IMR-90 (cell line): ENCODE results near the gene PRDM5. TPM values are rescaled to one million over a fixed set of nuclear protein-coding genes. Genes with fewer than 3 reads are reported as not detected.

ENCODE experiments used
- ATAC-seq: fragments of 200-7000 bp; cut with Tn5 transposase; 2 replicates; pipeline ENCODE4 v1.9.1; 2020; ENCODE audit warnings: low read depth, mild to moderate bottlenecking, moderate library complexity
- BruUV-seq: library from RNA; stranded (reverse); fragments of 400-500 nt; replicated peaks from 2 replicates; lab custom pipeline; 2021; lab: Mats Ljungman, UMichigan
- CTCF ChIA-PET: fragments of 300-600 bp; formaldehyde crosslinking; extraction: SDS; loops from one replicate; lab custom pipeline; 2021; ENCODE audit warnings: antibody characterized with exemption; lab: Yijun Ruan, JAX
- POLR2A ChIA-PET: fragments of 300-600 bp; sonication (Branson Sonifier 250); formaldehyde crosslinking; loops from one replicate; lab custom pipeline; 2022; ENCODE audit warnings: antibody characterized with exemption; ENCODE audit not compliant: unreplicated experiment; lab: Charles Lee
- DNase-seq: peaks from one replicate; pipeline ENCODE4 v3.0.0; 2013
- H2AFZ ChIP-seq: replicated peaks from 2 replicates; pipeline ENCODE3; 2013; ENCODE audit warnings: low read length, mild to moderate bottlenecking; ENCODE audit not compliant: poor library complexity
- H2AK5ac ChIP-seq: 2 replicates; pipeline ENCODE4 v1.6.1; 2013; ENCODE audit warnings: low read depth, low read length, inconsistent platforms
- H2AK9ac ChIP-seq: replicated peaks from 2 replicates; pipeline ENCODE3; 2013; ENCODE audit warnings: mild to moderate bottlenecking, low read depth, low read length, moderate library complexity; ENCODE audit not compliant: poor library complexity
- H2BK120ac ChIP-seq: 2 replicates; pipeline ENCODE4 v1.6.1; 2013; ENCODE audit warnings: low read depth, low read length, inconsistent platforms
- H2BK15ac ChIP-seq: 3 replicates; pipeline ENCODE4 v1.6.1; 2013; ENCODE audit warnings: low read depth, low read length, inconsistent platforms
- H2BK20ac ChIP-seq: 2 replicates; pipeline ENCODE4 v1.6.1; 2013; ENCODE audit warnings: low read depth, mild to moderate bottlenecking, inconsistent platforms, low read length, moderate library complexity
- H2BK5ac ChIP-seq: 2 replicates; pipeline ENCODE4 v1.6.1; 2013; ENCODE audit warnings: mild to moderate bottlenecking, low read depth, low read length, inconsistent platforms; ENCODE audit not compliant: poor library complexity, severe bottlenecking
- H3K14ac ChIP-seq: replicated peaks from 2 replicates; pipeline ENCODE4 v1.6.1; 2013; ENCODE audit warnings: low read depth, low read length, inconsistent platforms
- H3K18ac ChIP-seq: 2 replicates; pipeline ENCODE4 v1.6.1; 2013; ENCODE audit warnings: low read depth, low read length, control low read depth
- H3K23ac ChIP-seq: 2 replicates; pipeline ENCODE4 v1.6.1; 2013; ENCODE audit warnings: low read depth, low read length, inconsistent platforms
- H3K27ac ChIP-seq: 2 replicates; pipeline ENCODE4 v1.5.1; 2013; ENCODE audit warnings: mild to moderate bottlenecking, control low read depth, low read length; ENCODE audit not compliant: insufficient read depth
- H3K27me3 ChIP-seq: 2 replicates; pipeline ENCODE4 v1.6.1; 2013; ENCODE audit warnings: low read length; ENCODE audit not compliant: control insufficient read depth, insufficient read depth
- H3K36me3 ChIP-seq: 2 replicates; pipeline ENCODE4 v1.6.1; 2013; ENCODE audit warnings: low read length, mixed read lengths; ENCODE audit not compliant: control insufficient read depth, insufficient read depth
- H3K4ac ChIP-seq: 2 replicates; pipeline ENCODE4 v1.6.1; 2013; ENCODE audit warnings: low read depth, low read length, inconsistent platforms
- H3K4me1 ChIP-seq: 2 replicates; pipeline ENCODE4 v1.6.1; 2013; ENCODE audit warnings: low read length, mixed read lengths; ENCODE audit not compliant: control insufficient read depth, insufficient read depth
- H3K4me2 ChIP-seq: 2 replicates; pipeline ENCODE4 v1.6.1; 2013; ENCODE audit warnings: low read depth, mild to moderate bottlenecking, control low read depth, low read length, moderate library complexity
- H3K4me3 ChIP-seq: 2 replicates; pipeline ENCODE4 v1.5.1; 2013; ENCODE audit warnings: low read depth, mild to moderate bottlenecking, control low read depth, low read length, moderate library complexity; ENCODE audit not compliant: insufficient read depth
- H3K56ac ChIP-seq: 2 replicates; pipeline ENCODE4 v1.6.1; 2013; ENCODE audit warnings: low read length, inconsistent platforms; ENCODE audit not compliant: insufficient read depth; ENCODE audit errors: extremely low read depth
- H3K79me1 ChIP-seq, 2 experiments: 2 replicates each; pipeline ENCODE4 v1.6.1; 2013; ENCODE audit warnings: low read length in 2 of 2, inconsistent platforms in 1 of 2, low read depth in 1 of 2
- H3K9ac ChIP-seq: 2 replicates; pipeline ENCODE4 v1.6.1; 2013; ENCODE audit warnings: low read depth, low read length, control low read depth
- H3K9me1 ChIP-seq: 2 replicates; pipeline ENCODE4 v1.6.1; 2013; ENCODE audit warnings: low read length, inconsistent platforms; ENCODE audit not compliant: insufficient read depth
- H3K9me3 ChIP-seq: 2 replicates; pipeline ENCODE4 v1.6.1; 2013; ENCODE audit warnings: low read length; ENCODE audit not compliant: control insufficient read depth, insufficient read depth
- H4K20me1 ChIP-seq: 2 replicates; pipeline ENCODE4 v1.6.1; 2013; ENCODE audit warnings: low read length, inconsistent platforms; ENCODE audit not compliant: insufficient read depth
- H4K5ac ChIP-seq: 2 replicates; pipeline ENCODE4 v1.6.1; 2013; ENCODE audit warnings: mild to moderate bottlenecking, low read depth, low read length, control low read depth
- H4K8ac ChIP-seq, 2 experiments: 2 replicates each; pipeline ENCODE4 v1.6.1; 2013; ENCODE audit warnings: low read depth in 2 of 2, low read length in 2 of 2, control low read depth in 1 of 2, inconsistent platforms in 1 of 2
- H4K91ac ChIP-seq: 2 replicates; pipeline ENCODE4 v1.6.1; 2013; ENCODE audit warnings: low read depth, low read length, inconsistent platforms; ENCODE audit not compliant: insufficient read depth
- CEBPB ChIP-seq: IDR thresholded peaks from 2 replicates; pipeline ENCODE4 v1.6.1; 2012; ENCODE audit warnings: low read depth, low read length, improper control_type of control experiment
- FOS ChIP-seq: fragments of 150-350 bp; IDR thresholded peaks from 2 replicates; pipeline ENCODE4 v1.6.1; 2016; ENCODE audit warnings: low read depth, low read length
- MAFK ChIP-seq: IDR thresholded peaks from 2 replicates; pipeline ENCODE4 v1.6.1; 2012; ENCODE audit warnings: low read depth, low read length, improper control_type of control experiment
- POLR2A ChIP-seq: IDR thresholded peaks from 2 replicates; pipeline ENCODE4 v1.6.1; 2012; ENCODE audit warnings: mild to moderate bottlenecking, low read depth, low read length
- RFX5 ChIP-seq: IDR thresholded peaks from 2 replicates; pipeline ENCODE4 v1.8.0; 2012; ENCODE audit warnings: low read depth, mild to moderate bottlenecking, low read length, moderate library complexity
- SMC3 ChIP-seq: fragments of 150-350 bp; IDR thresholded peaks from 2 replicates; pipeline ENCODE4 v1.6.1; 2016; ENCODE audit warnings: low read depth, mild to moderate bottlenecking, antibody characterized with exemption, low read length, moderate library complexity
- WGBS, 2 experiments: methylation state at CpG; one replicate each; pipeline versions ENCODE4 v1.1.5 to v1.1.7; 2013; ENCODE audit warnings: missing lambda C conversion rate in 2 of 2; ENCODE audit not compliant: insufficient read length in 1 of 2; ENCODE audit errors: extremely low coverage in 2 of 2; 5-methylcytosine and 5-hydroxymethylcytosine counted together
- dilution Hi-C: fragments of 300-500 bp; cut with HindIII; formaldehyde crosslinking; loops from one replicate; pipeline ENCODE4 v1.14.3; 2018; ENCODE audit warnings: low sequenced_read_pairs; ENCODE audit not compliant: unreplicated experiment
- in situ Hi-C: fragments of 300-500 bp; cut with MboI; formaldehyde crosslinking; loops from 3 replicates; pipeline ENCODE4 v1.14.3; 2019; ENCODE audit warnings: low sequenced_read_pairs, inconsistent platforms, mixed read lengths
- intact Hi-C: fragments of 100-400 bp; cut with micrococcal nuclease; formaldehyde crosslinking; loops from 2 replicates; pipeline ENCODE4 v1.10.0; 2022
- polyA plus RNA-seq, 3 experiments: library from polyadenylated mRNA; depleted of rRNA; stranded (reverse); fragments of >200 nt; gene quantifications; 2 replicates each; pipeline ENCODE4 v1.2.3, GENCODE V29; 2012; ENCODE audit warnings: low replicate concordance in 1 of 3
- total RNA-seq: library from RNA; depleted of rRNA; stranded (reverse); fragments of >200 nt; gene quantifications from 2 replicates; pipeline ENCODE4 v1.2.3, GENCODE V29; 2012
- TF ChIP-seq, protein P1 (sequence below): fragments of 150-350 bp; IDR thresholded peaks from 2 replicates; pipeline ENCODE4 v1.6.1; 2017; ENCODE audit warnings: mild to moderate bottlenecking, antibody characterized with exemption, low read length, low read depth

Gene PRDM5
- total and polyA plus RNA-seq, 2 of the 4 experiments (the other 2 are of a cell fraction): 4.1 to 10.8 TPM

DNA sequence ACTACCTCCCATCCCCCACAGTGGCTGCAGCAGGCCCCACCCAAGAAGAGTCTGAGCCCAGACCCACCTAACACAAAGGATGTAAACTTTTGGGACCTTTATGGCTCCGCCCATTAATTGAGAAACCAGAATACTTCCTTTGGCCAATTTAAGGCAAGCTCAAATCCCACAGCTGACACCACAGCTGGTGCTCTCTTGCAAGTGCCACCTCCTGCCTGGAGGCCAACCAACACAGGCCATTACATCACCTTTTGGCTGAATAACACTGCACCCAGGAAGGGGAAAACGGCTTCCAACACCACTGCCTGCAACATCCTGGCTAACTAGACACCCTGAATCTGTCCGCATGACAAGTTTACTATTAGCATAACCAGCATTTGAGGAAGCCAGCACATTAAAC, 248.8 kb downstream of the PRDM5 start:
- H3K4ac ChIP-seq: no peak overlapping the region
- intact Hi-C loops: no loop called here
- no peaks in the 10 kb centered on the region for H4K20me1 ChIP-seq
- H2BK20ac ChIP-seq: no peak overlapping the region
- no peaks in the 10 kb centered on the region for H3K9me1 ChIP-seq
- no peak overlapping the region for H3K14ac ChIP-seq
- H2BK15ac ChIP-seq: no peak overlapping the region
- ChIA-PET POLR2A (no interaction called here), CTCF (no interaction called here)
- no peak overlapping the region for H4K91ac ChIP-seq
- H3K23ac ChIP-seq: no peak overlapping the region
- dilution Hi-C loops: no loop called here
- no peak overlapping the region for H3K18ac ChIP-seq
- no peak overlapping the region for H2AFZ ChIP-seq
- no peak overlapping the region for H3K9ac ChIP-seq
- in situ Hi-C loops: no loop called here
- no peak overlapping the region for H3K4me3 ChIP-seq
- H3K27me3 ChIP-seq: no peaks in the 10 kb centered on the region
- no peaks in the 10 kb centered on the region for H3K79me1 ChIP-seq
- no peak overlapping the region for H4K8ac ChIP-seq
- no peak overlapping the region for H3K4me2 ChIP-seq
- 100% methylated on average over 1 of the region's 3 CpGs; no CpG with 5 or more reads in 1 of the 2 experiments for WGBS, 2 experiments
- no peak overlapping the region for H2BK120ac ChIP-seq
- ATAC-seq (no peak), DNase-seq (no peak)
- H3K36me3 ChIP-seq: no peaks in the 10 kb centered on the region
- no TSS peak for BruUV-seq
- TF ChIP-seq RFX5 (no peak), FOS (no peak), MAFK (no peak), SMC3 (no peak), CEBPB (no peak), POLR2A (no peak)
- TF ChIP-seq, protein P1, sequence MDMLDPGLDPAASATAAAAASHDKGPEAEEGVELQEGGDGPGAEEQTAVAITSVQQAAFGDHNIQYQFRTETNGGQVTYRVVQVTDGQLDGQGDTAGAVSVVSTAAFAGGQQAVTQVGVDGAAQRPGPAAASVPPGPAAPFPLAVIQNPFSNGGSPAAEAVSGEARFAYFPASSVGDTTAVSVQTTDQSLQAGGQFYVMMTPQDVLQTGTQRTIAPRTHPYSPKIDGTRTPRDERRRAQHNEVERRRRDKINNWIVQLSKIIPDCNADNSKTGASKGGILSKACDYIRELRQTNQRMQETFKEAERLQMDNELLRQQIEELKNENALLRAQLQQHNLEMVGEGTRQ: no peak
- no peak overlapping the region for H3K56ac ChIP-seq
- H3K9me3 ChIP-seq: no peaks in the 10 kb centered on the region
- no peak overlapping the region for H2BK5ac ChIP-seq
- H3K4me1 ChIP-seq: no peaks in the 10 kb centered on the region
- H3K27ac ChIP-seq: no peak overlapping the region
- H2AK5ac ChIP-seq: no peak overlapping the region
- H4K5ac ChIP-seq: no peak overlapping the region
- H2AK9ac ChIP-seq: no peak overlapping the region
